K562 (cell line): Measurements from ENCODE around the gene MT2A. TPM values are rescaled to one million over a fixed set of nuclear protein-coding genes. Genes with fewer than 3 reads are reported as not detected.

ENCODE experiments used
- ARID2 ChIP-seq: fragments of 450-650 bp; IDR thresholded peaks from 2 replicates; pipeline ENCODE4 v1.6.1; 2017; ENCODE audit warnings: antibody characterized with exemption, mild to moderate bottlenecking
- CHD4 ChIP-seq: fragments of 200-600 bp; sonication (generic); IDR thresholded peaks from 3 replicates; pipeline ENCODE4 v1.6.1; 2012; ENCODE audit warnings: low read depth, mild to moderate bottlenecking, mixed read lengths, low read length, inconsistent platforms; ENCODE audit not compliant: insufficient read depth, insufficient replicate concordance, poor library complexity, severe bottlenecking
- PHF21A ChIP-seq: fragments of 450-650 bp; IDR thresholded peaks from 2 replicates; pipeline ENCODE4 v1.6.1; 2017; ENCODE audit warnings: low read depth, borderline replicate concordance
- RERE ChIP-seq: sonication (generic); formaldehyde crosslinking; IDR thresholded peaks from 2 replicates; pipeline ENCODE4 v1.8.0; 2023; ENCODE audit warnings: missing genetic modification reagents, mild to moderate bottlenecking, borderline replicate concordance
- polyA plus RNA-seq, 8 experiments: library from polyadenylated mRNA; depleted of rRNA in 4 of 8; stranded (reverse) in 5 of 8; unstranded in 3 of 8; fragments of >200 nt; fragmentation: Nextera tagmentation in 2 of 8; fragmentation: Illumina TruSeq in 1 of 8; extraction: Ambion mirVana in 2 of 8; extraction: Trizol in 1 of 8; gene quantifications; 2 replicates each; pipeline versions ENCODE4 v1.2.1 to v1.2.3, GENCODE V29; 2011 to 2014; ENCODE audit warnings: inconsistent platforms in 1 of 8, missing spikeins in 1 of 8
- total RNA-seq, 7 experiments: library from RNA; depleted of rRNA in 6 of 7; stranded (reverse); fragments of >200 nt in 6 of 7; fragmentation: Illumina TruSeq in 2 of 7; extraction: Trizol in 2 of 7; gene quantifications; 2 replicates each; pipeline versions ENCODE4 v1.2.1 to v1.2.3, GENCODE V29; 2011 to 2021; ENCODE audit warnings: low replicate concordance in 1 of 7
- TF ChIP-seq, protein P1 (sequence below): sonication (generic); formaldehyde crosslinking; IDR thresholded peaks from 2 replicates; pipeline ENCODE4 v1.8.1; 2023; ENCODE audit warnings: mild to moderate bottlenecking, missing genetic modification reagents
- TF ChIP-seq, protein P2 (sequence below): sonication (generic); formaldehyde crosslinking; IDR thresholded peaks from 2 replicates; pipeline ENCODE4 v1.8.1; 2022; ENCODE audit warnings: missing genetic modification reagents

MT2A gene
- total and polyA plus RNA-seq, 9 of the 15 experiments (the other 6 are each of a cell fraction or from before 2014, with no cell fraction given), result 2.0 to 16.9 (median 8.5) TPM

DNA sequence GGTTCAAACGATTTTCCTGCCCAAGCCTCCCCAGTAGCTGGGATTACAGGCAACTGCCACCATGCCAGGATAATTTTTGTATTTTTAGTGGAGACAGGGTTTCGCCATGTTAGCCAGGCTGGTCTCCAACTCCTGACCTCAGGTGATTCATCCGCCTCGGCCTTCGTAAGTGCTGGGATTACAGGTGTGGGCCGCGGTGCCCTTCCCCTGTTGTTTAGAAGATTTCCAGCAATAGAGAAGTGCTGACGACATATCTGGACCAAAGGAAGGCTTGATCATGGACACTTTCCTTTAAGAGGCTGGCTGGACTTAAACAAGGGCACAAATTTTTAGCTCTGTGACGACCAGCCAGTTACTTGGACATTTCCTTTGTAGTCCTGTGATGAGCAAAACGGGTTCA is 22.8 kb downstream of the MT2A start (continued):
- TF ChIP-seq, protein P1, sequence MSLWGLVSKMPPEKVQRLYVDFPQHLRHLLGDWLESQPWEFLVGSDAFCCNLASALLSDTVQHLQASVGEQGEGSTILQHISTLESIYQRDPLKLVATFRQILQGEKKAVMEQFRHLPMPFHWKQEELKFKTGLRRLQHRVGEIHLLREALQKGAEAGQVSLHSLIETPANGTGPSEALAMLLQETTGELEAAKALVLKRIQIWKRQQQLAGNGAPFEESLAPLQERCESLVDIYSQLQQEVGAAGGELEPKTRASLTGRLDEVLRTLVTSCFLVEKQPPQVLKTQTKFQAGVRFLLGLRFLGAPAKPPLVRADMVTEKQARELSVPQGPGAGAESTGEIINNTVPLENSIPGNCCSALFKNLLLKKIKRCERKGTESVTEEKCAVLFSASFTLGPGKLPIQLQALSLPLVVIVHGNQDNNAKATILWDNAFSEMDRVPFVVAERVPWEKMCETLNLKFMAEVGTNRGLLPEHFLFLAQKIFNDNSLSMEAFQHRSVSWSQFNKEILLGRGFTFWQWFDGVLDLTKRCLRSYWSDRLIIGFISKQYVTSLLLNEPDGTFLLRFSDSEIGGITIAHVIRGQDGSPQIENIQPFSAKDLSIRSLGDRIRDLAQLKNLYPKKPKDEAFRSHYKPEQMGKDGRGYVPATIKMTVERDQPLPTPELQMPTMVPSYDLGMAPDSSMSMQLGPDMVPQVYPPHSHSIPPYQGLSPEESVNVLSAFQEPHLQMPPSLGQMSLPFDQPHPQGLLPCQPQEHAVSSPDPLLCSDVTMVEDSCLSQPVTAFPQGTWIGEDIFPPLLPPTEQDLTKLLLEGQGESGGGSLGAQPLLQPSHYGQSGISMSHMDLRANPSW, result no peak
- TF ChIP-seq, protein P2, sequence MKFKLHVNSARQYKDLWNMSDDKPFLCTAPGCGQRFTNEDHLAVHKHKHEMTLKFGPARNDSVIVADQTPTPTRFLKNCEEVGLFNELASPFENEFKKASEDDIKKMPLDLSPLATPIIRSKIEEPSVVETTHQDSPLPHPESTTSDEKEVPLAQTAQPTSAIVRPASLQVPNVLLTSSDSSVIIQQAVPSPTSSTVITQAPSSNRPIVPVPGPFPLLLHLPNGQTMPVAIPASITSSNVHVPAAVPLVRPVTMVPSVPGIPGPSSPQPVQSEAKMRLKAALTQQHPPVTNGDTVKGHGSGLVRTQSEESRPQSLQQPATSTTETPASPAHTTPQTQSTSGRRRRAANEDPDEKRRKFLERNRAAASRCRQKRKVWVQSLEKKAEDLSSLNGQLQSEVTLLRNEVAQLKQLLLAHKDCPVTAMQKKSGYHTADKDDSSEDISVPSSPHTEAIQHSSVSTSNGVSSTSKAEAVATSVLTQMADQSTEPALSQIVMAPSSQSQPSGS (CRISPR knock-in tag), result no peak
- TF ChIP-seq ARID2, result no peak
- TF ChIP-seq PHF21A, result no peak
- TF ChIP-seq RERE (CRISPR knock-in tag), result no peak
- TF ChIP-seq CHD4, result no peak
